Panc1 (cell line): Measurements from ENCODE around the gene ZFP92. TPM values are rescaled to one million over a fixed set of nuclear protein-coding genes. Genes with fewer than 3 reads are reported as not detected.
"Not testable (repeated sequence)": the region's sequence is repeated elsewhere in the genome, so short reads cannot be mapped to it uniquely, and the experiment has no call there.

Source experiments
- ATAC-seq: fragments of 200-7000 bp; cut with Tn5 transposase; 2 replicates; pipeline ENCODE4 v1.9.1; 2020; ENCODE audit warnings: mild to moderate bottlenecking, moderate library complexity
- BruUV-seq: library from RNA; stranded (reverse); fragments of 400-500 nt; replicated peaks from 2 replicates; lab custom pipeline; 2021; lab: Mats Ljungman, UMichigan
- CTCF ChIA-PET: fragments of 300-600 bp; sonication (Branson Sonifier 250); formaldehyde crosslinking; loops from one replicate; lab custom pipeline; 2022; ENCODE audit warnings: antibody characterized with exemption; lab: Charles Lee
- POLR2A ChIA-PET: fragments of 300-600 bp; sonication (Branson Sonifier 250); formaldehyde crosslinking; loops from one replicate; lab custom pipeline; 2022; ENCODE audit warnings: antibody characterized with exemption; lab: Charles Lee
- DNase-seq: peaks from one replicate; pipeline ENCODE4 v3.0.0-alpha.2; 2010; ENCODE audit warnings: low read depth, low spot score
- H3K27ac ChIP-seq: 2 replicates; pipeline ENCODE4 v1.5.1; 2011; ENCODE audit warnings: mild to moderate bottlenecking, low read length, inconsistent platforms
- H3K27me3 ChIP-seq: fragments of 200-500 bp; sonication (Bioruptor generic); 2 replicates; pipeline ENCODE4 v1.6.0; 2014; ENCODE audit warnings: low read length, inconsistent platforms; ENCODE audit not compliant: control insufficient read depth, insufficient read depth
- H3K36me3 ChIP-seq: fragments of 200-500 bp; sonication (Bioruptor generic); 2 replicates; pipeline ENCODE4 v1.5.1; 2014; ENCODE audit warnings: inconsistent platforms, mild to moderate bottlenecking, low read length, moderate library complexity; ENCODE audit not compliant: control insufficient read depth, insufficient read depth
- H3K4me1 ChIP-seq: 2 replicates; pipeline ENCODE4 v1.5.1; 2011; ENCODE audit warnings: inconsistent platforms, mild to moderate bottlenecking, low read length, moderate library complexity; ENCODE audit not compliant: control insufficient read depth, insufficient read depth
- H3K4me3 ChIP-seq, 2 experiments: 2 replicates each; pipeline ENCODE4 v1.5.1; 2011 to 2012; ENCODE audit warnings: low read depth in 2 of 2, low read length in 2 of 2, mild to moderate bottlenecking in 2 of 2, inconsistent platforms in 1 of 2, moderate library complexity in 1 of 2
- H3K9me3 ChIP-seq: fragments of 200-500 bp; sonication (Bioruptor generic); 2 replicates; pipeline ENCODE4 v1.5.1; 2014; ENCODE audit warnings: low read depth, mild to moderate bottlenecking, inconsistent platforms, low read length, moderate library complexity; ENCODE audit not compliant: control insufficient read depth, insufficient read depth
- POLR2AphosphoS5 ChIP-seq: IDR thresholded peaks from 2 replicates; pipeline ENCODE4 v1.6.1; 2012; ENCODE audit warnings: mild to moderate bottlenecking, low read depth, low read length, moderate library complexity
- SIN3A ChIP-seq: IDR thresholded peaks from 2 replicates; pipeline ENCODE4 v1.6.1; 2012; ENCODE audit warnings: low read depth, mild to moderate bottlenecking, low read length, moderate library complexity, borderline replicate concordance; ENCODE audit not compliant: insufficient read depth
- TCF7L2 ChIP-seq: IDR thresholded peaks from 2 replicates; pipeline ENCODE4 v1.6.1; 2011; ENCODE audit warnings: mild to moderate bottlenecking, low read depth, low read length, inconsistent platforms
- in situ Hi-C: cut with HindIII; loops from 2 replicates; pipeline ENCODE4 v1.10.0; 2016; ENCODE audit warnings: low sequenced_read_pairs, low pct_unique_long_range_greater_than_20kb
- intact Hi-C: fragments of 100-400 bp; cut with micrococcal nuclease; formaldehyde crosslinking; loops from one replicate; pipeline ENCODE4 v1.10.0; 2022; ENCODE audit not compliant: unreplicated experiment
- total RNA-seq: library from RNA; stranded (reverse); gene quantifications from one replicate; pipeline ENCODE4 v1.2.1, GENCODE V29; 2021; ENCODE audit not compliant: unreplicated experiment
- TF ChIP-seq, protein P1 (sequence below): fragments of 450-650 bp; IDR thresholded peaks from 2 replicates; pipeline ENCODE4 v1.5.1; 2017; ENCODE audit warnings: mild to moderate bottlenecking
- TF ChIP-seq, protein P2 (sequence below), 2 experiments: IDR thresholded peaks; 2 replicates each; pipeline ENCODE4 v1.6.1; 2011 to 2012; ENCODE audit warnings: low read depth in 2 of 2, control low read depth in 1 of 2, low read length in 1 of 2, mild to moderate bottlenecking in 1 of 2, moderate library complexity in 1 of 2; ENCODE audit not compliant: insufficient read depth in 1 of 2

Gene ZFP92
- total RNA-seq, 1 experiment from 2014 or later = 0.90 TPM

- H3K9me3 ChIP-seq, H3K4me3 ChIP-seq, ATAC-seq, H3K27me3 ChIP-seq, DNase-seq, CTCF ChIA-PET, in situ Hi-C loops, BruUV-seq, intact Hi-C loops, H3K36me3 ChIP-seq, POLR2A ChIA-PET, H3K27ac ChIP-seq, H3K4me1 ChIP-seq: not testable (repeated sequence)
These were observed 6.9 kb upstream of the ZFP92 start for GRCh38 chrX:153404333-153404732.

DNA sequence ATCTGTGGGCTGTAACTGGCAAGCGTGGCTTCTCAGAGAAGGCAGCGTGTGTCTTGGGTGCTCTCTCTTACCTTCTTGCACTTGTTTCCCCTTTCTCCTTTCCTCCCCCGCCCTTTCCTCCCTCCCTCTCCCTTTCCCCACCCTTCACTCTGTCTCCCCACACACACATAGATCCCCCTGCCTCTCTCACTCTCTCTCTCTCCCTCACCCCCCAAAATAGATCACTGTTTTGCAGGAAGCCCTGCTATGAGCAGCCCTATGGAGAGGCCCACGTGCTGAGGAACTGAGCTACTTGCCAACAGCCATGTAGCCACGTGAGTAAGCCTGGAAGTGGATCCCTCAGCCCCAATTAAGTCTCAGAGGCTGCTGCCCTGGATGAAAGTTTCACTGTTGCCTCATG, 5.8 kb upstream of the ZFP92 start:
- in situ Hi-C loops = no loop called here
- no peak for ATAC-seq
- intact Hi-C loops = no loop called here
- Histone ChIP-seq H3K4me1 (no peaks in the 10 kb centered on the region), H3K9me3 (no peaks in the 10 kb centered on the region), H3K27me3 (no peaks in the 10 kb centered on the region), H3K27ac (no peak overlapping the region), H3K4me3 (no peak overlapping the region), H3K36me3 (no peaks in the 10 kb centered on the region)
- no peak for TF ChIP-seq SIN3A
- TF ChIP-seq, protein P1, sequence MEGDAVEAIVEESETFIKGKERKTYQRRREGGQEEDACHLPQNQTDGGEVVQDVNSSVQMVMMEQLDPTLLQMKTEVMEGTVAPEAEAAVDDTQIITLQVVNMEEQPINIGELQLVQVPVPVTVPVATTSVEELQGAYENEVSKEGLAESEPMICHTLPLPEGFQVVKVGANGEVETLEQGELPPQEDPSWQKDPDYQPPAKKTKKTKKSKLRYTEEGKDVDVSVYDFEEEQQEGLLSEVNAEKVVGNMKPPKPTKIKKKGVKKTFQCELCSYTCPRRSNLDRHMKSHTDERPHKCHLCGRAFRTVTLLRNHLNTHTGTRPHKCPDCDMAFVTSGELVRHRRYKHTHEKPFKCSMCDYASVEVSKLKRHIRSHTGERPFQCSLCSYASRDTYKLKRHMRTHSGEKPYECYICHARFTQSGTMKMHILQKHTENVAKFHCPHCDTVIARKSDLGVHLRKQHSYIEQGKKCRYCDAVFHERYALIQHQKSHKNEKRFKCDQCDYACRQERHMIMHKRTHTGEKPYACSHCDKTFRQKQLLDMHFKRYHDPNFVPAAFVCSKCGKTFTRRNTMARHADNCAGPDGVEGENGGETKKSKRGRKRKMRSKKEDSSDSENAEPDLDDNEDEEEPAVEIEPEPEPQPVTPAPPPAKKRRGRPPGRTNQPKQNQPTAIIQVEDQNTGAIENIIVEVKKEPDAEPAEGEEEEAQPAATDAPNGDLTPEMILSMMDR = no peak
- no peak for TF ChIP-seq POLR2AphosphoS5
- no peak for TF ChIP-seq TCF7L2
- no TSS peak for BruUV-seq
- CTCF ChIA-PET = interaction anchor here (0.6 kb wide), 1 partner anchor 344 kb away, joined by 3 read pairs; no protein-coding TSS in a partner anchor
- POLR2A ChIA-PET = no interaction called here
- DNase-seq = no peak

DNA sequence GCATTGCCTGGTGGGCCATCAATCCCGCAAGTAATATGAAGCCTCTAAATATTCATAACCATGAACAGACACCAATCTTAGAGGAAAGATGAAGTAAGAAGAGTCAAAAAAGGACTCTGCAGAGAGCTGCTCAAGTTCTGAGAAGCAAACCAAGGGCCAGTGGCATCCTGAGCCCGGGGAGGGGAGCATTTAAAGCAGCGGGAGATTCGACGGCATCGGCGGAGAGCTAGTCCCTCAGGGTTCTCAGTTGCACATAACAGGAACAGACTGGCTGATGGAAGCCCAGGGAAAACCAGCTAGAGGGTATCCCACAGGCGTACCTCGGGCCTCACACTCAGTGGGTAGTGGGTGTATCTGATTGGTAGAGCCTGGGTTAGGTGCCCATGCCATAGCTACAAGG, 5.3 kb upstream of the ZFP92 start:
- no peak for TF ChIP-seq SIN3A
- TF ChIP-seq, protein P2, sequence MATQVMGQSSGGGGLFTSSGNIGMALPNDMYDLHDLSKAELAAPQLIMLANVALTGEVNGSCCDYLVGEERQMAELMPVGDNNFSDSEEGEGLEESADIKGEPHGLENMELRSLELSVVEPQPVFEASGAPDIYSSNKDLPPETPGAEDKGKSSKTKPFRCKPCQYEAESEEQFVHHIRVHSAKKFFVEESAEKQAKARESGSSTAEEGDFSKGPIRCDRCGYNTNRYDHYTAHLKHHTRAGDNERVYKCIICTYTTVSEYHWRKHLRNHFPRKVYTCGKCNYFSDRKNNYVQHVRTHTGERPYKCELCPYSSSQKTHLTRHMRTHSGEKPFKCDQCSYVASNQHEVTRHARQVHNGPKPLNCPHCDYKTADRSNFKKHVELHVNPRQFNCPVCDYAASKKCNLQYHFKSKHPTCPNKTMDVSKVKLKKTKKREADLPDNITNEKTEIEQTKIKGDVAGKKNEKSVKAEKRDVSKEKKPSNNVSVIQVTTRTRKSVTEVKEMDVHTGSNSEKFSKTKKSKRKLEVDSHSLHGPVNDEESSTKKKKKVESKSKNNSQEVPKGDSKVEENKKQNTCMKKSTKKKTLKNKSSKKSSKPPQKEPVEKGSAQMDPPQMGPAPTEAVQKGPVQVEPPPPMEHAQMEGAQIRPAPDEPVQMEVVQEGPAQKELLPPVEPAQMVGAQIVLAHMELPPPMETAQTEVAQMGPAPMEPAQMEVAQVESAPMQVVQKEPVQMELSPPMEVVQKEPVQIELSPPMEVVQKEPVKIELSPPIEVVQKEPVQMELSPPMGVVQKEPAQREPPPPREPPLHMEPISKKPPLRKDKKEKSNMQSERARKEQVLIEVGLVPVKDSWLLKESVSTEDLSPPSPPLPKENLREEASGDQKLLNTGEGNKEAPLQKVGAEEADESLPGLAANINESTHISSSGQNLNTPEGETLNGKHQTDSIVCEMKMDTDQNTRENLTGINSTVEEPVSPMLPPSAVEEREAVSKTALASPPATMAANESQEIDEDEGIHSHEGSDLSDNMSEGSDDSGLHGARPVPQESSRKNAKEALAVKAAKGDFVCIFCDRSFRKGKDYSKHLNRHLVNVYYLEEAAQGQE (IDR thresholded peaks at IDR 0.05; ENCODE audit: insufficient read depth in 1 of 2, low read depth in 2 of 2, low read length in 1 of 2) = no peak
- TF ChIP-seq POLR2AphosphoS5 = no peak
- intact Hi-C loops (no loop called here), in situ Hi-C loops (no loop called here)
- ATAC-seq (no peak), DNase-seq (no peak)
- no peaks in the 10 kb centered on the region for H3K4me1 ChIP-seq
- no peak overlapping the region for H3K4me3 ChIP-seq
- POLR2A ChIA-PET = interaction anchor here (0.5 kb wide), 1 partner anchor 1557 kb away, joined by 11 read pairs; no protein-coding TSS in a partner anchor
- H3K9me3 ChIP-seq = no peaks in the 10 kb centered on the region
- H3K27me3 ChIP-seq = no peaks in the 10 kb centered on the region
- CTCF ChIA-PET = interaction anchor here (0.5 kb wide), 1 partner anchor 103 kb away, joined by 4 read pairs; no protein-coding TSS in a partner anchor
- BruUV-seq = no TSS peak
- H3K36me3 ChIP-seq = no peaks in the 10 kb centered on the region
- no peak overlapping the region for H3K27ac ChIP-seq
